Right renal cortex interstitium (tissue), 3 donors: Measurements from ENCODE around the gene EVI2A. TPM values are rescaled to one million over a fixed set of nuclear protein-coding genes. Genes with fewer than 3 reads are reported as not detected.
"Not testable (repeated sequence)": the region's sequence is repeated elsewhere in the genome, so short reads cannot be mapped to it uniquely, and the experiment has no call there.

Experiments
- DNase-seq, 3 donors: peaks; one replicate each; pipeline ENCODE4 v3.0.0-alpha.2; 2013; ENCODE audit warnings: low read depth in 3 of 3, low spot score in 2 of 3
- polyA plus RNA-seq, 3 donors: library from polyadenylated mRNA; unstranded; fragments of 120-200 nt; gene quantifications; one replicate each; pipeline ENCODE4 v1.2.1, GENCODE V29; 2013; ENCODE audit not compliant: insufficient read length in 3 of 3

The EVI2A gene
- polyA plus RNA-seq, 3 donors, result 1.9 to 2.0 (median 1.9) TPM

- DNase-seq, result no peak
Measured at GRCh38 chr17:31313982-31314781, 7.2 kb downstream of the EVI2A start, which contains the start of gene EVI2B. Gene EVI2B, minus strand, starts transcription at chr17:31314054. Its CDS starts 8,445 bp downstream, at chr17:31305609.

GRCh38 chr17:31312223-31312622, 9.2 kb downstream of the EVI2A start:
- DNase-seq, result not testable (repeated sequence)

GRCh38 chr17:31311526-31311925, 9.9 kb downstream of the EVI2A start:
- DNase-seq, result no peak

GRCh38 chr17:31310886-31311285, 10.5 kb downstream of the EVI2A start:
- no peak for DNase-seq

GRCh38 chr17:31310260-31310659, 11.2 kb downstream of the EVI2A start:
- DNase-seq, result no peak

- DNase-seq, result no peak
Measured at GRCh38 chr17:31309556-31309955, 11.9 kb downstream of the EVI2A start.

GRCh38 chr17:31308372-31309334, 12.8 kb downstream of the EVI2A start:
- DNase-seq, result no peak

GRCh38 chr17:31307640-31308039, 13.8 kb downstream of the EVI2A start:
- no peak for DNase-seq

- no peak for DNase-seq
Measured at GRCh38 chr17:31299624-31300023, 21.8 kb downstream of the EVI2A start.

- DNase-seq, result no peak
Measured at GRCh38 chr17:31297090-31297489, 24.3 kb downstream of the EVI2A start, which contains the start of gene OMG. Gene OMG, minus strand, starts transcription at chr17:31297239. Its CDS starts 908 bp downstream, at chr17:31296331.

- no peak for DNase-seq
Measured at GRCh38 chr17:31296142-31296541, 25.3 kb downstream of the EVI2A start.

- no peak for DNase-seq
Measured at GRCh38 chr17:31295489-31295871, 25.9 kb downstream of the EVI2A start.

- no peak for DNase-seq
Measured at GRCh38 chr17:31294820-31295488, 26.5 kb downstream of the EVI2A start.

- no peak for DNase-seq
Measured at GRCh38 chr17:31294231-31294630, 27.2 kb downstream of the EVI2A start.

GRCh38 chr17:31293581-31293980, 27.8 kb downstream of the EVI2A start:
- DNase-seq, result no peak

GRCh38 chr17:31291820-31292219, 29.6 kb downstream of the EVI2A start:
- no peak for DNase-seq

GRCh38 chr17:31289790-31290189, 31.6 kb downstream of the EVI2A start:
- DNase-seq, result no peak

GRCh38 chr17:31287932-31288331, 33.5 kb downstream of the EVI2A start:
- DNase-seq, result not testable (repeated sequence)

GRCh38 chr17:31286587-31286986, 34.8 kb downstream of the EVI2A start:
- DNase-seq, result no peak

- no peak for DNase-seq
Measured at GRCh38 chr17:31283841-31284240, 37.6 kb downstream of the EVI2A start.

- no peak for DNase-seq
Measured at GRCh38 chr17:31281061-31281460, 40.4 kb downstream of the EVI2A start.
